Heart right ventricle (tissue), 16 donors: ENCODE results near the gene CPN2. TPM values are rescaled to one million over a fixed set of nuclear protein-coding genes. Genes with fewer than 3 reads are reported as not detected.

Source experiments
- ATAC-seq, 8 donors: fragments of 200-7000 bp; cut with Tn5 transposase; one replicate each; pipeline ENCODE4 v1.9.1; 2020; ENCODE audit warnings: mild to moderate bottlenecking in 8 of 8, moderate library complexity in 8 of 8, moderate number of reproducible peaks in 1 of 8
- DNase-seq, 2 donors: peaks; one replicate each; pipeline ENCODE4 v3.0.0-alpha.2; 2020
- H3K27ac ChIP-seq, 10 donors: fragments of 200-600 bp; sonication (generic) in 2 of 10; one replicate each; pipeline versions ENCODE4 v1.5.0 to v1.8.0; 2020 to 2022; ENCODE audit warnings: mild to moderate bottlenecking in 3 of 10
- H3K27me3 ChIP-seq, 7 donors: fragments of 200-600 bp; one replicate each; pipeline ENCODE4 v1.8.0; 2021 to 2022; ENCODE audit warnings: mild to moderate bottlenecking in 2 of 7
- H3K36me3 ChIP-seq, 9 donors: fragments of 200-600 bp; sonication (generic) in 1 of 9; one replicate each; pipeline versions ENCODE4 v1.5.0 to v1.8.0; 2020 to 2022; ENCODE audit warnings: mild to moderate bottlenecking in 2 of 9
- H3K4me1 ChIP-seq, 9 donors: fragments of 200-600 bp; sonication (generic) in 1 of 9; one replicate each; pipeline versions ENCODE4 v1.5.0 to v1.8.0; 2020 to 2022; ENCODE audit warnings: mild to moderate bottlenecking in 4 of 9
- H3K4me3 ChIP-seq, 10 donors: fragments of 200-600 bp; sonication (generic) in 2 of 10; one replicate each; pipeline versions ENCODE4 v1.5.0 to v1.8.0; 2020 to 2022; ENCODE audit warnings: mild to moderate bottlenecking in 7 of 10, moderate library complexity in 2 of 10
- H3K9me3 ChIP-seq, 11 donors: fragments of 200-600 bp in 10 of 11; sonication (generic) in 2 of 11; one replicate each; pipeline versions ENCODE4 v1.5.0 to v1.8.0; 2013 to 2022; ENCODE audit warnings: mild to moderate bottlenecking in 2 of 11, control low read depth in 1 of 11, moderate library complexity in 1 of 11
- CTCF ChIP-seq, 9 donors: fragments of 200-600 bp; sonication (generic) in 2 of 9; IDR thresholded peaks; one replicate each; pipeline versions ENCODE4 v1.5.0 to v1.8.0; 2021 to 2022; ENCODE audit warnings: antibody characterized with exemption in 9 of 9, mild to moderate bottlenecking in 5 of 9, moderate library complexity in 1 of 9
- WGBS, 2 donors: extraction: QIAGEN DNeasy Blood & Tissue Kit; methylation state at CpG; one replicate each; pipeline ENCODE4 v1.1.7; 2013; ENCODE audit warnings: inconsistent platforms in 1 of 2; 5-methylcytosine and 5-hydroxymethylcytosine counted together
- intact Hi-C, 10 donors: fragments of 100-400 bp; cut with DNase I; formaldehyde crosslinking; loops; one replicate each; pipeline versions ENCODE4 v1.11.1 to v1.14.2; 2022
- polyA plus RNA-seq, 2 donors: library from polyadenylated mRNA; stranded (reverse); fragments of 200-250 nt; gene quantifications; one replicate each; pipeline ENCODE4 v1.2.3, GENCODE V29; 2013
- total RNA-seq, 10 donors: library from RNA; stranded (reverse); fragmentation: NEBNext Ultra II Directional in 3 of 10; extraction: Animal tissue kit (Norgen Biotek cat#: 25700) in 3 of 10; gene quantifications; one replicate each; pipeline versions ENCODE4 v1.2.1 to v1.2.4, GENCODE V29; 2021 to 2023
- donor health status: Arrhythmogenic right ventricular cardiomyopathy.
- donor health status: ischemic (EF 13 %, LVEDD 7.1; RV severe dilation, severe dysfunction).
- donor health status: healthy with polysubstance abuse.
- donor health status: DM: no; HTN: yes; CAD: no.
- donor health status: DM: no; HTN: no; CAD: no.
- donor health status: ischemic (EF 25% LVEDD 6.9; RV normal size, moderate dysfunction).
- donor health status: ischemic (EF 25% LVEDD 5.7; RV mildly dilated, moderate dysfunction).
- donor health status: healthy.
- donor health status: DM: yes; HTN: yes; CAD: no.
- donor health status: Ischemic cardiomyopathy.
- donor health status: ischemic (EF 35%, LVEDD 5.7; RV mildly dilated, moderate dysfunction).
- donor health status: nonischemic (EF 11% LVEDD 7.7; RV severe dilation, severe dysfunction).
- donor health status: DM: yes; HTN: yes; CAD: no.
- donor health status: PGD.
- donor health status: ischemic (EF 29% LVEDD 5.4; RV normal size, mild dysfunction).
- donor health status: nonischemic (EF 23%, LVEDD 6.1; RV moderate dilation, normal function).

CPN2 gene
- total and polyA plus RNA-seq, 12 donors, result 0.12 to 4.5 (median 1.5) TPM

DNA sequence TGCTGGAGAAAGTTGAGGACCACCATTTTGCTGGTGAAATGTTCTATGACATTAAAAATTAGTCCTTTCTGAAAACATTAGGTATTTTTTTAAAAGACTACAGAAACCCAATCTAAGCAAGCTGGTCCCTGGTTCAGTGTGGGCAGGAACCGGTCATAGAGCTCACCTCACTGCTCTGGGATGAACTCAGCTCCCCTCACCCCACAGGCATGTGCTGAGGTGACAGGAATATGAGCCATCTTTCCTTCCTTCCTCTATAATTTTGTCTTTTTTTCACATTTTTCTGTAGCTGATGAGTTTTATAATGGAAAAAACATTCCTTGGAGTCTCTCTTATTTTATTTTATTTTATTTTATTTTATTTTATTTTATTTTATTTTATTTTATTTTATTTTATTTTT lies 26.6 kb upstream of the CPN2 start:
- no peaks in the 10 kb centered on the region for H3K36me3 ChIP-seq
- ATAC-seq, result no peak
- peaks cover 0 to 46% (median 14%) of the 10 kb centered on the region in 7 donors for H3K27me3 ChIP-seq
- H3K4me1 ChIP-seq, result peaks cover 0 to 3% (median 0%) of the 10 kb centered on the region in 9 donors
- H3K27ac ChIP-seq, result no peak overlapping the region
- no peak overlapping the region for H3K4me3 ChIP-seq
- H3K9me3 ChIP-seq, result no peaks in the 10 kb centered on the region
- TF ChIP-seq CTCF (IDR thresholded peaks at IDR 0.05), result no peak
- 91 to 97% methylated on average over 1 of the region's 1 CpG for WGBS, 2 donors
- DNase-seq, result no peak
- intact Hi-C loops, result no loop called here

DNA sequence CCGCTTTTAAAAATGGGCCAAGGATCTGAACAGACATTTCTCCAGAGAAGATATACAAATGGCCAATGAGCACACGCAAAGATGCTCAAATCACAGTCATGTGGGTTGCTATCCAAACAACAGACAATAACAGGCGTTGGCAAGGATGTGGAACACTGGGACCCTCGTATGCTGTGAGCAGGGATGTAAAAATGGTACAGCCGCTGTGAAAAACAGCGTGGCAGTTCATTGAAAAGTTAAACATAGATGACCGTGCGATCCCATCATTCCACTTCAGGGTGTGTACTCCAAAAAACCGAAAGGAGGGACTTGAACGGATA lies 25.1 kb upstream of the CPN2 start:
- Histone ChIP-seq H3K27ac (no peak overlapping the region), H3K4me1 (peaks cover 0 to 3% (median 0%) of the 10 kb centered on the region in 9 donors), H3K27me3 (peaks cover 0 to 55% (median 17%) of the 10 kb centered on the region in 7 donors), H3K9me3 (no peaks in the 10 kb centered on the region), H3K4me3 (no peak overlapping the region), H3K36me3 (no peaks in the 10 kb centered on the region)
- DNase-seq (no peak), ATAC-seq (no peak)
- WGBS, 2 donors, result 82 to 87% methylated on average over 10 of the region's 10 CpGs
- TF ChIP-seq CTCF (IDR thresholded peaks at IDR 0.05), result no peak
- intact Hi-C loops, result no loop called here

GRCh38 chr3:194375473-194376240 lies 24.5 kb upstream of the CPN2 start:
- Histone ChIP-seq H3K27me3 (peaks cover 0 to 56% (median 18%) of the 10 kb centered on the region in 7 donors), H3K27ac (no peak overlapping the region), H3K9me3 (no peaks in the 10 kb centered on the region), H3K4me3 (no peak overlapping the region), H3K4me1 (peaks cover 0 to 3% (median 0%) of the 10 kb centered on the region in 9 donors), H3K36me3 (no peaks in the 10 kb centered on the region)
- TF ChIP-seq CTCF (IDR thresholded peaks at IDR 0.05), result no peak
- intact Hi-C loops, result no loop called here
- WGBS, 2 donors, result 52 to 54% methylated on average over 15 of the region's 15 CpGs
- DNase-seq, result no peak
- no peak for ATAC-seq

GRCh38 chr3:194374935-194375334 lies 23.8 kb upstream of the CPN2 start:
- 83 to 87% methylated on average over 10 of the region's 10 CpGs for WGBS, 2 donors
- Histone ChIP-seq H3K27ac (no peak overlapping the region), H3K4me3 (no peak overlapping the region), H3K27me3 (peaks cover 0 to 54% (median 22%) of the 10 kb centered on the region in 7 donors), H3K9me3 (no peaks in the 10 kb centered on the region), H3K36me3 (no peaks in the 10 kb centered on the region), H3K4me1 (peaks cover 0 to 3% (median 0%) of the 10 kb centered on the region in 9 donors)
- DNase-seq (no peak), ATAC-seq (no peak)
- no peak for TF ChIP-seq CTCF (IDR thresholded peaks at IDR 0.05)
- intact Hi-C loops, result no loop called here
